Measurements from ENCODE around the gene SLC30A3.
A peak's percentile ranks its signal among the peaks of the same experiment; 100 is the strongest.

DNA sequence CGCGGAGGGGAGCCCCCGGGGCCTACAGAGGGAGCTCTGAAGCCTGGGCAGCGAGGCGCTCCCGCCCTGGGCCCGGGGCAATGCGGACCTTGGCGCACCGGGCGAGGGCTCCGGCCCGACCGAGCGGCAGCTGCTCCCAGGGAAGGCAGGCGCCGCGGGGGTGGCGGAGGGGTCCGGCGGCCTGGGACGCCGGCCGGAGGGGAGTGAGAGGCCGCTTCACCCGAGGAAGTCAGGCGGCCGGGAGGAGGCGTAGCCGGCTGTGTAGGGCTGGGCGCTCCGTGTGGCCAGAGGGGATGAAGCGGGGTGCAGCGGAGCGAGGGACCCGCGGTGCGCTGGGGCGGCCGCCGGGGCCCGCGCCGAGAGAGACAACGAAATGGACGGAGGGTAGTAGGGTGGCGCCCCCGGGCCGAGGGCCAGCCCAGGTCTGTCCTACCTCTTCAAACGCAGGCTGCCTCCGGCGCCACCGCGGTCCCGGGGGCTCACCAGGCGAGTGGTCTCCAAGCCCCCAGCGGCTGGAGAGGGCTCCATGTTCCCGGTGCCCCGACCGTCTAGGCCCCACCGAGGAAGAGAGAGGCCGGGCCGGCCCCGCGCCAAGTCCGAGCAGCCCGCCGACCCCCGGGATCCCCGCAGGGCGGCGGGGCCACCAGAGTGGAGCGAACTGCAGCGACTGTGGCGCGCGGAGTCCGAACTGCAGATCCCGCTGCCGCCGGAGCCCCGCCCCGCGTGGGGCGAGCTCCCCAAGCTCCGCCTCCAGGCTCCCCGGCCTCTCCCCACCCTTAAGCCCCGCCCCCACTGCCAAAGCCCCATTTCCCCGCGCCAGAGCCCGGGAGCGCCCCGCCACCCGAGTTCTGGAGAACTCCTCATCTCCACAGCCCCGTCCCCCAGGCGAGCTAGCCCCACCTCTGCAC lies at the start of gene SLC30A3:
- TF ChIP-seq, protein P1, sequence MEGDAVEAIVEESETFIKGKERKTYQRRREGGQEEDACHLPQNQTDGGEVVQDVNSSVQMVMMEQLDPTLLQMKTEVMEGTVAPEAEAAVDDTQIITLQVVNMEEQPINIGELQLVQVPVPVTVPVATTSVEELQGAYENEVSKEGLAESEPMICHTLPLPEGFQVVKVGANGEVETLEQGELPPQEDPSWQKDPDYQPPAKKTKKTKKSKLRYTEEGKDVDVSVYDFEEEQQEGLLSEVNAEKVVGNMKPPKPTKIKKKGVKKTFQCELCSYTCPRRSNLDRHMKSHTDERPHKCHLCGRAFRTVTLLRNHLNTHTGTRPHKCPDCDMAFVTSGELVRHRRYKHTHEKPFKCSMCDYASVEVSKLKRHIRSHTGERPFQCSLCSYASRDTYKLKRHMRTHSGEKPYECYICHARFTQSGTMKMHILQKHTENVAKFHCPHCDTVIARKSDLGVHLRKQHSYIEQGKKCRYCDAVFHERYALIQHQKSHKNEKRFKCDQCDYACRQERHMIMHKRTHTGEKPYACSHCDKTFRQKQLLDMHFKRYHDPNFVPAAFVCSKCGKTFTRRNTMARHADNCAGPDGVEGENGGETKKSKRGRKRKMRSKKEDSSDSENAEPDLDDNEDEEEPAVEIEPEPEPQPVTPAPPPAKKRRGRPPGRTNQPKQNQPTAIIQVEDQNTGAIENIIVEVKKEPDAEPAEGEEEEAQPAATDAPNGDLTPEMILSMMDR (IDR thresholded peaks at IDR 0.05; ENCODE audit: poor library complexity, severe bottlenecking), result peak; percentile 14
- TF ChIP-seq TAF1 (IDR thresholded peaks at IDR 0.05; ENCODE audit: low read depth) (no peak), POLR2AphosphoS5 (IDR thresholded peaks at IDR 0.05) (peak; percentile 64), MXI1 (conservative IDR thresholded peaks at IDR 0.05; ENCODE audit: poor library complexity, severe bottlenecking) (no peak), SMC3 (conservative IDR thresholded peaks at IDR 0.05; ENCODE audit: poor library complexity) (no peak), EP300 (conservative IDR thresholded peaks at IDR 0.05; ENCODE audit: poor library complexity, severe bottlenecking) (no peak), REST (IDR thresholded peaks at IDR 0.05; ENCODE audit: borderline replicate concordance) (no peak), EZH2 (IDR thresholded peaks at IDR 0.05; ENCODE audit: borderline replicate concordance, insufficient read depth, low read length, poor library complexity, severe bottlenecking) (peak; percentile 63)

Measured in neural cell (in vitro differentiated cells).